GM18868 (cell line): ENCODE results near the gene TLCD1.
A peak's percentile ranks its signal among the peaks of the same experiment; 100 is the strongest.
"Not testable (repeated sequence)": the region's sequence is repeated elsewhere in the genome, so short reads cannot be mapped to it uniquely, and the experiment has no call there.

Experiments
- ATAC-seq: cut with Tn5 transposase; IDR thresholded peaks from one replicate; pipeline ENCODE4 v1.9.1; 2021; ENCODE audit warnings: mild to moderate bottlenecking, moderate library complexity; ENCODE audit not compliant: unreplicated experiment

TLCD1 gene

GRCh38 chr17:28747051-28747691 is 21.1 kb upstream of the TLCD1 start:
- no peak for ATAC-seq

- no peak for ATAC-seq
Observed at GRCh38 chr17:28746611-28747050, 20.6 kb upstream of the TLCD1 start.

GRCh38 chr17:28745786-28746411 is 19.9 kb upstream of the TLCD1 start:
- ATAC-seq: no peak

GRCh38 chr17:28744972-28745785 is 19.1 kb upstream of the TLCD1 start:
- ATAC-seq: no peak

- ATAC-seq: peak; percentile 13
Observed at GRCh38 chr17:28744104-28744971, 18.3 kb upstream of the TLCD1 start.

- peak; percentile 67 for ATAC-seq
Observed at GRCh38 chr17:28743243-28744103, 17.4 kb upstream of the TLCD1 start, which contains the start of gene TRAF4. Gene TRAF4 (plus strand): TSS chr17:28744011. CDS start chr17:28744113, 102 bp downstream.

GRCh38 chr17:28741358-28742349 is 15.6 kb upstream of the TLCD1 start:
- no peak for ATAC-seq

- ATAC-seq: no peak
Observed at GRCh38 chr17:28740406-28741357, 14.6 kb upstream of the TLCD1 start.

- peak; percentile 31 for ATAC-seq
Observed at GRCh38 chr17:28738680-28739384, 12.8 kb upstream of the TLCD1 start.

- peak; percentile 76 for ATAC-seq
Observed at GRCh38 chr17:28737770-28738679, 12.0 kb upstream of the TLCD1 start.

GRCh38 chr17:28737316-28737715 is 11.3 kb upstream of the TLCD1 start:
- ATAC-seq: no peak

- not testable (repeated sequence) for ATAC-seq
Observed at GRCh38 chr17:28735913-28736769, 10.1 kb upstream of the TLCD1 start.

GRCh38 chr17:28735242-28735722 is 9.2 kb upstream of the TLCD1 start:
- ATAC-seq: no peak

GRCh38 chr17:28734712-28735241 is 8.7 kb upstream of the TLCD1 start:
- no peak for ATAC-seq
